HEK293 (cell line): ENCODE results near the gene RBM39.

Source experiments
- EGR2 ChIP-seq: fragments of 450-650 bp; formaldehyde crosslinking; IDR thresholded peaks from 2 replicates; pipeline ENCODE4 v1.5.1; 2016; ENCODE audit warnings: low read depth, missing biosample characterization, missing genetic modification characterization
- ZBTB11 ChIP-seq: fragments of 450-650 bp; formaldehyde crosslinking; conservative IDR thresholded peaks from 2 replicates; pipeline ENCODE4 v1.5.1; 2016; ENCODE audit warnings: low read depth, missing biosample characterization, missing genetic modification characterization
- ZNF19 ChIP-seq: fragments of 450-650 bp; formaldehyde crosslinking; IDR thresholded peaks from 2 replicates; pipeline ENCODE4; 2016; ENCODE audit warnings: missing biosample characterization, missing genetic modification characterization, low read depth
- ZNF362 ChIP-seq: fragments of 450-650 bp; formaldehyde crosslinking; IDR thresholded peaks from 2 replicates; pipeline ENCODE4 v1.5.1; 2016; ENCODE audit warnings: missing biosample characterization, missing genetic modification characterization
- TF ChIP-seq, protein P1 (sequence below): fragments of 450-650 bp; formaldehyde crosslinking; IDR thresholded peaks from 2 replicates; pipeline ENCODE4 v1.5.1; 2016; ENCODE audit warnings: missing biosample characterization, missing genetic modification characterization
- TF ChIP-seq, protein P2 (sequence below): fragments of 450-650 bp; formaldehyde crosslinking; IDR thresholded peaks from 2 replicates; pipeline ENCODE4 v1.5.1; 2016; ENCODE audit warnings: missing biosample characterization, missing genetic modification characterization

GRCh38 chr20:35731469-35731788, 10.6 kb downstream of the RBM39 start:
- TF ChIP-seq, protein P1, sequence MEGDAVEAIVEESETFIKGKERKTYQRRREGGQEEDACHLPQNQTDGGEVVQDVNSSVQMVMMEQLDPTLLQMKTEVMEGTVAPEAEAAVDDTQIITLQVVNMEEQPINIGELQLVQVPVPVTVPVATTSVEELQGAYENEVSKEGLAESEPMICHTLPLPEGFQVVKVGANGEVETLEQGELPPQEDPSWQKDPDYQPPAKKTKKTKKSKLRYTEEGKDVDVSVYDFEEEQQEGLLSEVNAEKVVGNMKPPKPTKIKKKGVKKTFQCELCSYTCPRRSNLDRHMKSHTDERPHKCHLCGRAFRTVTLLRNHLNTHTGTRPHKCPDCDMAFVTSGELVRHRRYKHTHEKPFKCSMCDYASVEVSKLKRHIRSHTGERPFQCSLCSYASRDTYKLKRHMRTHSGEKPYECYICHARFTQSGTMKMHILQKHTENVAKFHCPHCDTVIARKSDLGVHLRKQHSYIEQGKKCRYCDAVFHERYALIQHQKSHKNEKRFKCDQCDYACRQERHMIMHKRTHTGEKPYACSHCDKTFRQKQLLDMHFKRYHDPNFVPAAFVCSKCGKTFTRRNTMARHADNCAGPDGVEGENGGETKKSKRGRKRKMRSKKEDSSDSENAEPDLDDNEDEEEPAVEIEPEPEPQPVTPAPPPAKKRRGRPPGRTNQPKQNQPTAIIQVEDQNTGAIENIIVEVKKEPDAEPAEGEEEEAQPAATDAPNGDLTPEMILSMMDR (tag by site-specific recombination): no peak
- no peak for TF ChIP-seq EGR2 (tag by site-specific recombination)
- no peak for TF ChIP-seq ZNF19 (tag by site-specific recombination)
- TF ChIP-seq, protein P2, sequence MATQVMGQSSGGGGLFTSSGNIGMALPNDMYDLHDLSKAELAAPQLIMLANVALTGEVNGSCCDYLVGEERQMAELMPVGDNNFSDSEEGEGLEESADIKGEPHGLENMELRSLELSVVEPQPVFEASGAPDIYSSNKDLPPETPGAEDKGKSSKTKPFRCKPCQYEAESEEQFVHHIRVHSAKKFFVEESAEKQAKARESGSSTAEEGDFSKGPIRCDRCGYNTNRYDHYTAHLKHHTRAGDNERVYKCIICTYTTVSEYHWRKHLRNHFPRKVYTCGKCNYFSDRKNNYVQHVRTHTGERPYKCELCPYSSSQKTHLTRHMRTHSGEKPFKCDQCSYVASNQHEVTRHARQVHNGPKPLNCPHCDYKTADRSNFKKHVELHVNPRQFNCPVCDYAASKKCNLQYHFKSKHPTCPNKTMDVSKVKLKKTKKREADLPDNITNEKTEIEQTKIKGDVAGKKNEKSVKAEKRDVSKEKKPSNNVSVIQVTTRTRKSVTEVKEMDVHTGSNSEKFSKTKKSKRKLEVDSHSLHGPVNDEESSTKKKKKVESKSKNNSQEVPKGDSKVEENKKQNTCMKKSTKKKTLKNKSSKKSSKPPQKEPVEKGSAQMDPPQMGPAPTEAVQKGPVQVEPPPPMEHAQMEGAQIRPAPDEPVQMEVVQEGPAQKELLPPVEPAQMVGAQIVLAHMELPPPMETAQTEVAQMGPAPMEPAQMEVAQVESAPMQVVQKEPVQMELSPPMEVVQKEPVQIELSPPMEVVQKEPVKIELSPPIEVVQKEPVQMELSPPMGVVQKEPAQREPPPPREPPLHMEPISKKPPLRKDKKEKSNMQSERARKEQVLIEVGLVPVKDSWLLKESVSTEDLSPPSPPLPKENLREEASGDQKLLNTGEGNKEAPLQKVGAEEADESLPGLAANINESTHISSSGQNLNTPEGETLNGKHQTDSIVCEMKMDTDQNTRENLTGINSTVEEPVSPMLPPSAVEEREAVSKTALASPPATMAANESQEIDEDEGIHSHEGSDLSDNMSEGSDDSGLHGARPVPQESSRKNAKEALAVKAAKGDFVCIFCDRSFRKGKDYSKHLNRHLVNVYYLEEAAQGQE: no peak
- TF ChIP-seq ZNF362 (tag by site-specific recombination): no peak
- TF ChIP-seq ZBTB11: no peak
